HepG2 (cell line): ENCODE data around the gene VAMP3. TPM values are rescaled to one million over a fixed set of nuclear protein-coding genes. Genes with fewer than 3 reads are reported as not detected.

Source experiments
- ATAC-seq: fragments of 200-7000 bp; cut with Tn5 transposase; 3 replicates; pipeline ENCODE4 v1.9.1; 2020; ENCODE audit warnings: mild to moderate bottlenecking, moderate library complexity
- BruUV-seq: library from RNA; stranded (reverse); fragments of 400-500 nt; replicated peaks from 2 replicates; lab custom pipeline; 2021; lab: Mats Ljungman, UMichigan
- CTCF ChIA-PET: fragments of 300-600 bp; formaldehyde crosslinking; extraction: SDS; loops from one replicate; lab custom pipeline; 2021; ENCODE audit warnings: low total read pairs, inconsistent platforms, low intra/inter-chr PET ratio; lab: Yijun Ruan, JAX
- POLR2A ChIA-PET: fragments of 350-600 bp; sonication (Branson Sonifier 250); formaldehyde crosslinking; loops from one replicate; lab custom pipeline; 2020; ENCODE audit warnings: antibody characterized with exemption, inconsistent platforms; lab: Yijun Ruan, JAX
- DNase-seq: peaks from one replicate; pipeline ENCODE4 v3.0.0-alpha.2; 2015; ENCODE audit warnings: low spot score
- FAIRE-seq: peaks from 3 replicates; lab custom pipeline; 2011; peaks lifted over from hg19 to GRCh38; lab: Jason Lieb, UNC
- H2AFZ ChIP-seq: one replicate; pipeline ENCODE4 v1.6.1; 2011; ENCODE audit warnings: low read length, inconsistent platforms
- H3K27ac ChIP-seq: fragments of 300-600 bp; 3 replicates; pipeline ENCODE4 v1.8.0; 2011; ENCODE audit warnings: mixed run types, mild to moderate bottlenecking, mixed read lengths, low read length, inconsistent platforms; ENCODE audit not compliant: insufficient read depth; ENCODE audit errors: extremely low read length
- H3K27me3 ChIP-seq, 2 experiments: fragments of 200-600 bp in 1 of 2; 2 replicates in 1 of 2; 3 replicates in 1 of 2; pipeline versions ENCODE4 v1.6.0 to v1.8.0; 2011; ENCODE audit warnings: low read length in 2 of 2, mild to moderate bottlenecking in 2 of 2, moderate library complexity in 2 of 2, inconsistent platforms in 1 of 2; ENCODE audit not compliant: insufficient read depth in 2 of 2, control insufficient read depth in 1 of 2
- H3K36me3 ChIP-seq, 2 experiments: fragments of 200-600 bp in 1 of 2; replicated peaks in 1 of 2; 2 replicates in 1 of 2; 3 replicates in 1 of 2; pipeline versions ENCODE4 v1.5.1 to v1.8.0; 2011; ENCODE audit warnings: low read length in 2 of 2, inconsistent platforms in 1 of 2; ENCODE audit not compliant: insufficient read depth in 2 of 2, control insufficient read depth in 1 of 2
- H3K4me1 ChIP-seq: 2 replicates; pipeline ENCODE4 v1.5.1; 2012; ENCODE audit warnings: low read length, inconsistent platforms; ENCODE audit not compliant: insufficient read depth
- H3K4me2 ChIP-seq: 2 replicates; pipeline ENCODE4 v1.6.0; 2011; ENCODE audit warnings: low read depth, low read length, inconsistent platforms
- H3K4me3 ChIP-seq, 3 experiments: fragments of 200-600 bp in 1 of 3; sonication (generic), shearing (Covaris generic) in 1 of 3; replicated peaks in 1 of 3; 2 replicates each; pipeline ENCODE4 v1.5.1; 2011 to 2016; ENCODE audit warnings: low read length in 3 of 3, inconsistent platforms in 2 of 3, low read depth in 2 of 3, mild to moderate bottlenecking in 2 of 3, control low read depth in 1 of 3, mixed read lengths in 1 of 3; ENCODE audit not compliant: insufficient read depth in 1 of 3
- H3K79me2 ChIP-seq: one replicate; pipeline ENCODE4 v1.6.1; 2011; ENCODE audit warnings: low read length, inconsistent platforms; ENCODE audit not compliant: insufficient read depth
- H3K9ac ChIP-seq: 2 replicates; pipeline ENCODE4 v1.6.0; 2011; ENCODE audit warnings: mild to moderate bottlenecking, low read depth, low read length, inconsistent platforms; ENCODE audit not compliant: insufficient read depth
- H3K9me3 ChIP-seq: 2 replicates; pipeline ENCODE4 v1.5.1; 2012; ENCODE audit warnings: mild to moderate bottlenecking, low read length
- H4K20me1 ChIP-seq: 2 replicates; pipeline ENCODE4 v1.6.0; 2011; ENCODE audit warnings: inconsistent platforms, mild to moderate bottlenecking, low read length, moderate library complexity; ENCODE audit not compliant: insufficient read depth
- ATF5 ChIP-seq: sonication (generic); formaldehyde crosslinking; IDR thresholded peaks from 2 replicates; pipeline ENCODE4 v1.4.0; 2020; ENCODE audit warnings: mild to moderate bottlenecking, low read depth, missing genetic modification reagents
- ELF4 ChIP-seq: sonication (generic); formaldehyde crosslinking; IDR thresholded peaks from 2 replicates; pipeline ENCODE4 v1.5.0; 2020; ENCODE audit warnings: missing genetic modification reagents, mild to moderate bottlenecking, moderate library complexity, borderline replicate concordance
- FOXK1 ChIP-seq: sonication (generic); formaldehyde crosslinking; IDR thresholded peaks from 2 replicates; pipeline ENCODE4 v1.4.0; 2020; ENCODE audit warnings: low read depth, missing genetic modification reagents, borderline replicate concordance
- HNRNPLL ChIP-seq: fragments of 200-400 bp; formaldehyde crosslinking; IDR thresholded peaks from 2 replicates; pipeline ENCODE4 v1.6.1; 2017; ENCODE audit warnings: mild to moderate bottlenecking, low read depth, low read length; ENCODE audit not compliant: poor library complexity, severe bottlenecking
- TEAD2 ChIP-seq: sonication (generic); formaldehyde crosslinking; IDR thresholded peaks from 2 replicates; pipeline ENCODE4 v1.9.0; 2021; ENCODE audit warnings: missing genetic modification reagents
- ZSCAN20 ChIP-seq: sonication (generic); formaldehyde crosslinking; IDR thresholded peaks from 2 replicates; pipeline ENCODE4 v1.4.0; 2020; ENCODE audit warnings: missing genetic modification reagents, mild to moderate bottlenecking, borderline replicate concordance
- whole genome bisulfite sequencing: methylation state at CpG from one replicate; pipeline ENCODE4 v1.1.6; 2017; ENCODE audit warnings: low lambda C conversion rate; 5-methylcytosine and 5-hydroxymethylcytosine counted together
- in situ Hi-C: cut with HindIII; loops from 2 replicates; pipeline ENCODE4 v1.10.0; 2017; ENCODE audit warnings: low pct_unique_long_range_greater_than_20kb; ENCODE audit not compliant: extremely low pct_ligation_motif_present
- intact Hi-C: fragments of 100-400 bp; cut with micrococcal nuclease; formaldehyde crosslinking; loops from one replicate; pipeline ENCODE4 v1.10.0; 2022; ENCODE audit not compliant: unreplicated experiment
- polyA plus RNA-seq, 8 experiments: library from polyadenylated mRNA; depleted of rRNA in 3 of 8; stranded (reverse) in 7 of 8; unstranded in 1 of 8; fragments of >200 nt; fragmentation: Illumina TruSeq in 4 of 8; extraction: Trizol in 4 of 8; gene quantifications; 2 replicates each; pipeline versions ENCODE4 v1.2.1 to v1.2.3, GENCODE V29; 2011 to 2016; ENCODE audit warnings: low read depth in 4 of 8, missing spikeins in 1 of 8, mixed read lengths in 1 of 8; ENCODE audit not compliant: insufficient read depth in 1 of 8
- total RNA-seq, 5 experiments: library from RNA; depleted of rRNA; stranded (reverse); fragments of >200 nt; fragmentation: Illumina TruSeq; extraction: Trizol; gene quantifications; 2 replicates each; pipeline ENCODE4 v1.2.3, GENCODE V29; 2016; ENCODE audit warnings: low read depth in 1 of 5
- TF ChIP-seq, protein P1 (sequence below): sonication (generic); formaldehyde crosslinking; IDR thresholded peaks from 2 replicates; pipeline ENCODE4 v1.5.1; 2020; ENCODE audit warnings: missing genetic modification reagents, mild to moderate bottlenecking, borderline replicate concordance
- TF ChIP-seq, protein P2 (sequence below): sonication (generic); formaldehyde crosslinking; IDR thresholded peaks from 2 replicates; pipeline ENCODE4 v1.5.0; 2020; ENCODE audit warnings: mild to moderate bottlenecking, low read depth, missing genetic modification reagents, borderline replicate concordance
- TF ChIP-seq, protein P3 (sequence below), 2 experiments: sonication (generic) in 1 of 2; formaldehyde crosslinking in 1 of 2; IDR thresholded peaks; 2 replicates each; pipeline versions ENCODE4 v1.4.0 to v1.6.1; 2016 to 2020; ENCODE audit warnings: borderline replicate concordance in 1 of 2, low read depth in 1 of 2, mild to moderate bottlenecking in 1 of 2, missing genetic modification reagents in 1 of 2
- TF ChIP-seq, protein P4 (sequence below): sonication (generic); formaldehyde crosslinking; IDR thresholded peaks from 2 replicates; pipeline ENCODE4 v1.4.0; 2020; ENCODE audit warnings: missing genetic modification reagents, borderline replicate concordance

Gene VAMP3
- total and polyA plus RNA-seq, 2 of the 13 experiments (the other 11 are each of a cell fraction or from before 2014, with no cell fraction given) = 75.3 to 88.7 TPM

DNA sequence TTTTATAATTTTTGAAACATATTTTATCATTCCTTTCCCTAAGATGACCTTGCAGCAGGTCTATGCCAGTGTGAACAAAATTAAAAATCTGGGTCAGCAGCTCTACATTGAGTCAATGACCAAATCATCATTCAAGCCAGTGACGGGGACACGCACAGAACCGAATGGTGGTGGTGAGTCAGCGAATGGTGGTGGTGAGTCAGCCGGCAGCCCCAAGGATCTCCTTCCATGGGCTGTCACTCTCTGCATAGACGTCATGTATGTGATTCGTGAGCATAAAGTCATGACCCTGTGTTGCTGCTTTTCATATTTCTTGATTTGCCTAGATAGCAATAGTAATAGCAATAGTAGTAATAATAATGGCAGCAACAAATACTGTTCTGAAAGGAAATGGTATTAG is 39.3 kb downstream of the VAMP3 start:
- ChIA-PET POLR2A (no interaction called here), CTCF (no interaction called here)
- in situ Hi-C loops (no loop called here), intact Hi-C loops (no loop called here)
- DNase-seq (no peak), FAIRE-seq (no peak), ATAC-seq (no peak)
- no peaks in the 10 kb centered on the region for H3K79me2 ChIP-seq
- H3K4me3 ChIP-seq = no peak overlapping the region
- no peak overlapping the region for H3K4me2 ChIP-seq
- H3K36me3 ChIP-seq = peaks cover 3 to 18% of the 10 kb centered on the region in 2 experiments; a peak in 4 of 5 replicates
- peaks cover 15% of the 10 kb centered on the region for H3K9me3 ChIP-seq
- no TSS peak for BruUV-seq
- H3K9ac ChIP-seq = no peak overlapping the region
- H4K20me1 ChIP-seq = no peaks in the 10 kb centered on the region
- H3K27ac ChIP-seq = no peak overlapping the region
- H2AFZ ChIP-seq = no peak overlapping the region
- H3K27me3 ChIP-seq = no peaks in the 10 kb centered on the region
- WGBS = 98% methylated on average over 7 of the region's 7 CpGs
- H3K4me1 ChIP-seq = no peaks in the 10 kb centered on the region
- TF ChIP-seq, protein P1, sequence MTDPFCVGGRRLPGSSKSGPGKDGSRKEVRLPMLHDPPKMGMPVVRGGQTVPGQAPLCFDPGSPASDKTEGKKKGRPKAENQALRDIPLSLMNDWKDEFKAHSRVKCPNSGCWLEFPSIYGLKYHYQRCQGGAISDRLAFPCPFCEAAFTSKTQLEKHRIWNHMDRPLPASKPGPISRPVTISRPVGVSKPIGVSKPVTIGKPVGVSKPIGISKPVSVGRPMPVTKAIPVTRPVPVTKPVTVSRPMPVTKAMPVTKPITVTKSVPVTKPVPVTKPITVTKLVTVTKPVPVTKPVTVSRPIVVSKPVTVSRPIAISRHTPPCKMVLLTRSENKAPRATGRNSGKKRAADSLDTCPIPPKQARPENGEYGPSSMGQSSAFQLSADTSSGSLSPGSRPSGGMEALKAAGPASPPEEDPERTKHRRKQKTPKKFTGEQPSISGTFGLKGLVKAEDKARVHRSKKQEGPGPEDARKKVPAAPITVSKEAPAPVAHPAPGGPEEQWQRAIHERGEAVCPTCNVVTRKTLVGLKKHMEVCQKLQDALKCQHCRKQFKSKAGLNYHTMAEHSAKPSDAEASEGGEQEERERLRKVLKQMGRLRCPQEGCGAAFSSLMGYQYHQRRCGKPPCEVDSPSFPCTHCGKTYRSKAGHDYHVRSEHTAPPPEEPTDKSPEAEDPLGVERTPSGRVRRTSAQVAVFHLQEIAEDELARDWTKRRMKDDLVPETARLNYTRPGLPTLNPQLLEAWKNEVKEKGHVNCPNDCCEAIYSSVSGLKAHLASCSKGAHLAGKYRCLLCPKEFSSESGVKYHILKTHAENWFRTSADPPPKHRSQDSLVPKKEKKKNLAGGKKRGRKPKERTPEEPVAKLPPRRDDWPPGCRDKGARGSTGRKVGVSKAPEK (CRISPR knock-in tag) = no peak
- TF ChIP-seq FOXK1 (CRISPR knock-in tag) (no peak), ZSCAN20 (no peak), ELF4 (CRISPR knock-in tag) (no peak), TEAD2 (CRISPR knock-in tag) (no peak), HNRNPLL (no peak), ATF5 (no peak)
- TF ChIP-seq, protein P2, sequence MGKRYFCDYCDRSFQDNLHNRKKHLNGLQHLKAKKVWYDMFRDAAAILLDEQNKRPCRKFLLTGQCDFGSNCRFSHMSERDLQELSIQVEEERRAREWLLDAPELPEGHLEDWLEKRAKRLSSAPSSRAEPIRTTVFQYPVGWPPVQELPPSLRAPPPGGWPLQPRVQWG (CRISPR knock-in tag) = no peak
- TF ChIP-seq, protein P3, sequence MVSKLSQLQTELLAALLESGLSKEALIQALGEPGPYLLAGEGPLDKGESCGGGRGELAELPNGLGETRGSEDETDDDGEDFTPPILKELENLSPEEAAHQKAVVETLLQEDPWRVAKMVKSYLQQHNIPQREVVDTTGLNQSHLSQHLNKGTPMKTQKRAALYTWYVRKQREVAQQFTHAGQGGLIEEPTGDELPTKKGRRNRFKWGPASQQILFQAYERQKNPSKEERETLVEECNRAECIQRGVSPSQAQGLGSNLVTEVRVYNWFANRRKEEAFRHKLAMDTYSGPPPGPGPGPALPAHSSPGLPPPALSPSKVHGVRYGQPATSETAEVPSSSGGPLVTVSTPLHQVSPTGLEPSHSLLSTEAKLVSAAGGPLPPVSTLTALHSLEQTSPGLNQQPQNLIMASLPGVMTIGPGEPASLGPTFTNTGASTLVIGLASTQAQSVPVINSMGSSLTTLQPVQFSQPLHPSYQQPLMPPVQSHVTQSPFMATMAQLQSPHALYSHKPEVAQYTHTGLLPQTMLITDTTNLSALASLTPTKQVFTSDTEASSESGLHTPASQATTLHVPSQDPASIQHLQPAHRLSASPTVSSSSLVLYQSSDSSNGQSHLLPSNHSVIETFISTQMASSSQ (IDR thresholded peaks at IDR 0.05; ENCODE audit: low read depth) = no peak
- TF ChIP-seq, protein P3 (CRISPR knock-in tag; IDR thresholded peaks at IDR 0.05; ENCODE audit: borderline replicate concordance) = no peak
- TF ChIP-seq, protein P4, sequence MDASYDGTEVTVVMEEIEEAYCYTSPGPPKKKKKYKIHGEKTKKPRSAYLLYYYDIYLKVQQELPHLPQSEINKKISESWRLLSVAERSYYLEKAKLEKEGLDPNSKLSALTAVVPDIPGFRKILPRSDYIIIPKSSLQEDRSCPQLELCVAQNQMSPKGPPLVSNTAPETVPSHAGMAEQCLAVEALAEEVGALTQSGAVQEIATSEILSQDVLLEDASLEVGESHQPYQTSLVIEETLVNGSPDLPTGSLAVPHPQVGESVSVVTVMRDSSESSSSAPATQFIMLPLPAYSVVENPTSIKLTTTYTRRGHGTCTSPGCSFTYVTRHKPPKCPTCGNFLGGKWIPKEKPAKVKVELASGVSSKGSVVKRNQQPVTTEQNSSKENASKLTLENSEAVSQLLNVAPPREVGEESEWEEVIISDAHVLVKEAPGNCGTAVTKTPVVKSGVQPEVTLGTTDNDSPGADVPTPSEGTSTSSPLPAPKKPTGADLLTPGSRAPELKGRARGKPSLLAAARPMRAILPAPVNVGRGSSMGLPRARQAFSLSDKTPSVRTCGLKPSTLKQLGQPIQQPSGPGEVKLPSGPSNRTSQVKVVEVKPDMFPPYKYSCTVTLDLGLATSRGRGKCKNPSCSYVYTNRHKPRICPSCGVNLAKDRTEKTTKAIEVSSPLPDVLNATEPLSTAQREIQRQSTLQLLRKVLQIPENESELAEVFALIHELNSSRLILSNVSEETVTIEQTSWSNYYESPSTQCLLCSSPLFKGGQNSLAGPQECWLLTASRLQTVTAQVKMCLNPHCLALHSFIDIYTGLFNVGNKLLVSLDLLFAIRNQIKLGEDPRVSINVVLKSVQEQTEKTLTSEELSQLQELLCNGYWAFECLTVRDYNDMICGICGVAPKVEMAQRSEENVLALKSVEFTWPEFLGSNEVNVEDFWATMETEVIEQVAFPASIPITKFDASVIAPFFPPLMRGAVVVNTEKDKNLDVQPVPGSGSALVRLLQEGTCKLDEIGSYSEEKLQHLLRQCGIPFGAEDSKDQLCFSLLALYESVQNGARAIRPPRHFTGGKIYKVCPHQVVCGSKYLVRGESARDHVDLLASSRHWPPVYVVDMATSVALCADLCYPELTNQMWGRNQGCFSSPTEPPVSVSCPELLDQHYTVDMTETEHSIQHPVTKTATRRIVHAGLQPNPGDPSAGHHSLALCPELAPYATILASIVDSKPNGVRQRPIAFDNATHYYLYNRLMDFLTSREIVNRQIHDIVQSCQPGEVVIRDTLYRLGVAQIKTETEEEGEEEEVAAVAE = no peak
